ENCODE measurements around the gene JAM2.
A peak's percentile ranks its signal among the peaks of the same experiment; 100 is the strongest.
"Not testable (repeated sequence)": the region's sequence is repeated elsewhere in the genome, so short reads cannot be mapped to it uniquely, and the experiment has no call there.

JAM2 gene

DNA sequence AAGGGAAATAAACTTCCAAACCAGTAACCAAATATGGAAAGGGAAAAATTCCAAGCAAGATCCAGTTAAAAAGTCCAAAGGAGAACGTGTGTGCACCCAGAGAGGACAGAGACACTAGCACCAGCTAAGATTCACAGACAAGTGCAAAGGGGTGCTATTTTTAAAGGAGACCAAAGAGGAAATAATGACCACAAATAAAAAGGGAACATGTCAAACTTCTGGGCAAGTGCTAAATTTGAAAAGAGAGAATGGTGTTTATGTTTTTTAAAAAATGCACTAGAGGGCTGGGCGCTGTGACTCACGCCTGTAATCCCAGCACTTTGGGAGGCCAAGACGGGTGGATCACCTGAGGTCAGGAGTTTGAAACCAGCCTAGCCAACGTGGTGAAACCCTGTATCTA is 8.6 kb downstream of the JAM2 start:
- DNase-seq: no peak

DNA sequence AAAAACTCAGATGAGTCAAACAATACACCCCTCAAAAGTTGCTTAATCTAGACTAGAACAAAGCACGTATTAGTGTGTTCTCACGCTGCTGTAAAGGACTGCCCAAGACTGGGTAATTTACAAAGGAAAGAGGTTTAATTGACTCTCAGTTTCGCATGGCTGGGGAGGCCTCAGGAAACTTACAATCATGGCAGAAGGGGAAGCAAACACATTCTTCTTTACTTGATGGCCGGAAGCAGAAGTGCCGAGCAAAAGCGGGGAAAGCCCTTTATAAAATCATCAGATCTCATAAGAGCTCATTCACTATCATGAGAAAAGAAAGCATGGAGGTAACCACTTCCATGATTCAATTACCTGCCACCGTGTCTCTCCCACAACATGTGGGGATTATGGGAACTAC is 10.1 kb downstream of the JAM2 start:
- no peak for DNase-seq

GRCh38 chr21:25656412-25656811 is 17.4 kb downstream of the JAM2 start:
- DNase-seq: no peak

DNA sequence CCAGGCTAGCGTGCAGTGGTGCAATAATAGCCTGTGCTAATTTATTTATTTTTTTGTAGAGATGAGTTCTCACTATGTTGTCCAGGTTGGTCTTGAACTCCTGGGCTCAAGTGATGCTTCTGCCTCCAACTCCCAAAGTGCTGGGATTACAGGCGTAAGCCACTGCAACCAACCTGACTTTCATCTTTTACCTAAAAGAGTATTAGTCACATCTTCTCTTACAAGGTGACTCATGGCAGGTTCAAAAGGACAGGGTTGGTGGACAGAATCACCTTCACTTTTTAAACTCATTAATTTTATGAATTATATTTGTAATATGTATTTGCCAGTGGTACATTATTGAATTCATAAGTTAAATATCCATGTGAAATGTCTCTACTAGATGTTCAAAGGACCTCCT is 18.1 kb downstream of the JAM2 start:
- DNase-seq: no peak

GRCh38 chr21:25658427-25659035 is 19.5 kb downstream of the JAM2 start:
- DNase-seq: no peak

DNA sequence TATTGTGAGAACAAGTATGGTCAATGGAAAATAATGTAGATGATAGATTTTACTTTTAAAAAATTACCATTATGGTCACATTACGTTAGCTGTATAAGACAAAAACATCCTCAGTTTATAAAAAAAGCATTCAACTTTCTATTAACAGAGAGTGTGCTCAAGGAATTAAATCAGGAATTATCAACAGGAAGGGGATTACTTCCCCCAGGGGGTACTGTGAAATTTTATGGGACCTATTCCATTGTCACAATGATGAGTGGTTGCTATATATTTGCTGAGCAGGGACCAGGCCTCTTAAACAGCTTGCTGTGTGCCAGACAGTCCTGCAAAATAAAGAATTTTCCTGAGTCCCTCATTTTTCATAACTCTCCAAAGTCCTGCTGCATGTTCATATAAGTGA is 21.2 kb downstream of the JAM2 start:
- DNase-seq: no peak

GRCh38 chr21:25664491-25664931 is 25.5 kb downstream of the JAM2 start:
- no peak for DNase-seq

GRCh38 chr21:25670726-25671125 is 31.7 kb downstream of the JAM2 start:
- DNase-seq: no peak

DNA sequence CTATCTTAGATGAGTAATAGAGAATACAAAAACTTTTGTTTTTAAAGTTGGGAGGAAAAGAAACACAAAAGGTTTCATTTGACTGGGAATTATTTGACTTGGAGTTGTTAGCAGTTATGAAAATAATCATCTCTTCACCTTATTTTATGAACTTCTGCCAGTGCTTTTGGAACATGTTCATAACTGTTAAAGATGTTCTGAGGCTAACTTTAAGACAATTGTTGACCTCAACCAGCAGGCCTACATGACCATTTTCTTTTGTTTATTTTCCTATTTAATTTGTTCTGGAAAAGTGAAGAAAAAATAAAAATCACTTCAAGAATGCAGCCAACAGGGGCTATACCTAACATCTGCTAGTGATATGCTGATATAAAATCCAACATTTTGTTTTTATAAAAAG is 37.4 kb downstream of the JAM2 start:
- DNase-seq: no peak

DNA sequence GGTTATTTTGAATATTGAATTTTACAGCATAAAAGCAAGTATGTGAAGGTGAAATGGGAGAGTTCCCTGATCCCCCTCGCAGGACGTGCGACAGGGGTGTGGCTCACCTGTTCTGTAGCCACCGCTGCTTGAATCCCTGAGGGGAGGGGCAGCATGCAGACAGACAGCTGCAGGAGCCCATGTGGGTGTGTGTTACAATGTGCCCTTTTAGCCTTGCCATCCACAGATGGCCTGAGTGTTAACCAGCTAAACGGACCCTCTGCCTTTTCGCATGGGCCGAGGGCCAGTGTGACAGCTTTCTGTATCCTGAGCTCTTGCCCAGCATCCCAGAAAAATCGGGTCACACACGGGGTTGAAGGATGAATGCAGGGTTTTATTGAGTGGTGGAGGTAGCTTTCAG is 43.3 kb downstream of the JAM2 start:
- DNase-seq: no peak

GRCh38 chr21:25687787-25688186 is 48.7 kb downstream of the JAM2 start:
- no peak for DNase-seq

- no peak for DNase-seq
Observed at GRCh38 chr21:25688275-25689155, 49.5 kb downstream of the JAM2 start.

DNA sequence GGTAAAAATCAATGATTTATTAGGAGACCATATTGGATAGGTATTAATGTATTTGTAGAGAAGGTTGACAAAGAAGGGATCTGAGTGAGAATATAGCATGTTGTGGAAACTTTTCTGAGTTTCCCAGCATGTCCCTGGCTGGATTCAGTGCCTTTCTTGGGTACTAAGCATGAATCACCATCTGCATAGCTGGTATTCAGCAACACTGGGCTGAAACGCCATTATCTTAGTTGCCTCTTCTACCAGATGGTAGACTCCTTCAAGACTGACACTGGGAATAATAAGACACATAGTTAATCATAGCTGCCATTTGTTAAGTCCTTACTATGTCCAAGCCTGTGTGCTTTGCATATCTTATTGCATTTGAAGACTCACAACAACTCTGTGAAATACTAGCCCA is 50.2 kb downstream of the JAM2 start:
- DNase-seq: no peak

DNA sequence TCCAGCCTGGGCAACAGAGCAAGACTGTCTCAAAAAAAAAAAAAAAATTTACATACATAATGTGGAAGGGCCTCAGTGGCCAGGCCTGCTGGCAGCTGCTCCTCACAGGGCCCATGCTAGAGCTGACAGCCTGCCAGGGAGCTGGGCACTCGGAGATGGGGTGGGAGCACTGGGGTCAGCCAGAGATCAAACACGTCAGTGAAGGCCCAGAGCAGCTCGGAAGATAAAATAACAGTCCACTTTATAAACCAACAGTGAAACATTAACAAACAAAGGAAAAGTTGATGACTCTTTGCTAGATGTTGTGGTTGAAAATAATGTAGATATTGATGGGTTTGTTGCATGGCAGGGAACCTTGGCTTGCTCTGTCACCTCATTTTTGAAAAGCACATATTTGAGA is 52.9 kb downstream of the JAM2 start:
- no peak for DNase-seq

- not testable (repeated sequence) for DNase-seq
Observed at GRCh38 chr21:25695461-25695860, 56.4 kb downstream of the JAM2 start.

GRCh38 chr21:25700741-25701140 is 61.7 kb downstream of the JAM2 start:
- no peak for DNase-seq

DNA sequence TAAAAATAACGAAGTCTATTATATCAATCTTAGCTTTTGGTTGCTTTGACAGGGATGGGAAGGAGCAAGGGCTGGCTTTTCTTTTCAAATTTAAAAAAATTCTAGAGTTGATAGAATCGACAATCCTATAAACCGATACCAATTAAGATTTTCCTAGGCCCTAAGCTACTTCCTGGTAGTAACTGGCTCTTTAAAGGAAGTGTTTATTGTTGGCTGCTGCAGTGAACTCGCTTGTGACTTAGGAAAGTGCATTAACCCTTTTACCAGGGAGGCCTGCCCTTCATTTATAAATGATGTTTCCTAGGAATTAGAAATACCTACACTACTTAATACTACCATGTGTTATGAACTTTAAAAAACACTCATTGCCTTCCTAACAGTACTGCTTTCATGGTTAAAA is 62.5 kb downstream of the JAM2 start:
- no peak for DNase-seq

- peak; percentile 34 for DNase-seq
Observed at GRCh38 chr21:25708467-25709065, 69.5 kb downstream of the JAM2 start.

- DNase-seq: no peak
Observed at GRCh38 chr21:25709684-25710265, 70.7 kb downstream of the JAM2 start.

DNA sequence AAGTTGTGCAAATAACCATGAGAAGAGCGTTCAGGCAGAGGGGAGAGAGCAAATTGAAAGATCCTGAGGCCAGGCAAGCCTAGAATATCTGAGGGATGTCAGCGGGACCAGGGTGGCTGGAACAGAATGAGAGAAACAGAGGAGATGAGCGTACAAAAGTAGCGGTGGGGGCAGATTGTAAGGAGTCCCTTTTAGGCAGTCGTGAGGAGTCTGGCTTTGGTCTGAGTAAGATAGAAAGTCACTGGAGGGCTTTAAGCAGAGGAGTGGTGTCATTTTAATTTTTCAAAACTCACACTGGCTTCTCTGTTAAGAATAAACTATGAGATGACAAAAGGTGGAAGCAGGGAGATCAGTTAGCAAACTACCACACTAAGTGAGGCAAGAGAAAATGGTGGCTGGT is 71.5 kb downstream of the JAM2 start:
- DNase-seq: no peak

DNA sequence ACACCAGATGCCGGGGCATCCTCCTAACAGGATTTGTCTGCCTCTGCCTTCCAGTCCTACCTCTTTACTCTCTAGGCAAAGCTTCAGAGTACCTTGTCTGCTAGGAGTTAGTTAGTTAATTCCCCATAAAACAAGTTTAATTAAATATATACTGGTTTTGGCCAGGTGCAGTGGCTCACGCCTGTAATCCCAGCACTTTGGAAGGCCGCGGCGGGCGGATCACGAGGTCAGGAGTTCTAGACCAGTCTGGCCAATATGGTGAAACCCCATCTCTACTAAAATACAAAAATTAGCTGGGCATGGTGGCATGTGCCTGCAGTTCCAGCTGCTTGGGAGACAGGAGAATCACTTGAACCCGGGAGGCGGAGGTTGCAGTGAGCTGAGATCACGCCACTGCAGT is 75.0 kb downstream of the JAM2 start:
- not testable (repeated sequence) for DNase-seq

DNA sequence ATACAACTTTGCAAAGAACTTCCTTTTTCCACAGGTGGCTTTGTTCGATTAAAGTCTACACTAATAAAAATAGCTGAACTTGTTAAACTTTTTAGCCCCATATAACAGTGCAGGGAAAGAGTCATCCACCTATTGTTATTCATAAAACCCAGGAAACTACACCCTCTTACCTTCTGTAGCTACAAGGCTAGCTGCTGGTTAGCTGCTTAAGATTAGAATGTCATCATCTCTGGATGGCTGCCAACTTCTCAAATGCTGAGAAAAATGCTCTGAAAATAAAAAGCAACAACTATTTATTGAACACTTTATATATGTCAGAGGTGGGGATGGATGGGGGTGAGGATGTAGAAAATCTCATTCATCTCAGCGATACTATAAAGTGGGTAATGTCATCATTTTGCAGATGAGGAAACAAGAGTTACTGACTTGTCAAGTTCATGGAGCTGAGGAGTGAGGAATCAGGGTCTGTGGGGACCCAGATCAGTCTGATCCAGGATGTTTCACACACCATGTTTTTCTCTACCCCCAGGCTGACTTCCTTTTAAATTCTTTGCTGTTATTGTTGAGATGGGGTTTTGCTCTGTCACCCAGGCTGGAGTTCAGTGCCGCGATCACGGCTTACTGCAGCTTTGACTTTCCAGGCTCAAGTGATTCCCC is 78.6 kb downstream of the JAM2 start:
- DNase-seq: no peak

GRCh38 chr21:25721987-25722386 is 82.9 kb downstream of the JAM2 start:
- no peak for DNase-seq
